ENCODE measurements around the gene NANOS1. TPM values are rescaled to one million over a fixed set of nuclear protein-coding genes. Genes with fewer than 3 reads are reported as not detected.

NANOS1 gene
- total RNA-seq, 1 experiment from 2014 or later: 18.0 TPM

DNA sequence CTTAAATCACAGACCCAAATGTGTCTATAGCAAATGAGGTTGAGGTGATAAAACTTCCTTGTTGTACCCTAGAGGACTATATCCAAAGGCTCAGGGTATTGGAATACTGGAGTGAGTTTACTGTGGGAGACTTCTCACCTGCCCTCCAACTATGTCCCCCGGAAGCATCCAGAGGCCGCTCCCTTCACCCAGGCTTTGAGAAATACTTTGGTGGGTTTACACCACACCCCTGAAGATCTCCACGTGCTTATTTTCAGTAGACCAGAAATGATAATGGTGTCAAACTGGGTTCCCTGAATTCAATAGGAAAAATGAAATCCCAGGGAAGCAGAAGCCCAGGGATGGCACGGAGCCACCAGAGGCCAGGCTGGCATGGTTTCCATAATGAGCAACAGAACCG is 31.3 kb upstream of the NANOS1 start:
- intact Hi-C loops (cut with micrococcal nuclease; ENCODE audit: unreplicated experiment) (no loop called here), in situ Hi-C loops (cut with HindIII; ENCODE audit: low pct_unique_long_range_greater_than_20kb, low sequenced_read_pairs) (no loop called here)
- Histone ChIP-seq H3K36me3 (ENCODE audit: control insufficient read depth, insufficient read depth, low read length) (no peaks in the 10 kb centered on the region), H3K27ac (ENCODE audit: low read length) (no peak overlapping the region), H3K9me3 (ENCODE audit: control insufficient read depth, insufficient read depth, low read depth, low read length) (no peaks in the 10 kb centered on the region), H3K4me3 (ENCODE audit: low read depth in 2 of 2, low read length in 2 of 2) (no peak overlapping the region), H3K4me1 (ENCODE audit: control insufficient read depth, insufficient read depth, low read length) (no peaks in the 10 kb centered on the region; the same call in 1 of the 2 replicates), H3K27me3 (ENCODE audit: control insufficient read depth, insufficient read depth, low read length) (no peaks in the 10 kb centered on the region)
- ATAC-seq (no peak), DNase-seq (ENCODE audit: low read depth, low spot score) (no peak)
- POLR2A ChIA-PET: interaction anchor here (0.5 kb wide), 1 partner anchor 220 kb away, joined by 3 read pairs; no protein-coding TSS in a partner anchor
- TF ChIP-seq POLR2AphosphoS5 (IDR thresholded peaks at IDR 0.05; ENCODE audit: low read depth, low read length) (no peak), TCF7L2 (IDR thresholded peaks at IDR 0.05; ENCODE audit: low read depth, low read length) (no peak), SIN3A (IDR thresholded peaks at IDR 0.05; ENCODE audit: borderline replicate concordance, insufficient read depth, low read depth, low read length) (no peak)
- TF ChIP-seq, protein P1, sequence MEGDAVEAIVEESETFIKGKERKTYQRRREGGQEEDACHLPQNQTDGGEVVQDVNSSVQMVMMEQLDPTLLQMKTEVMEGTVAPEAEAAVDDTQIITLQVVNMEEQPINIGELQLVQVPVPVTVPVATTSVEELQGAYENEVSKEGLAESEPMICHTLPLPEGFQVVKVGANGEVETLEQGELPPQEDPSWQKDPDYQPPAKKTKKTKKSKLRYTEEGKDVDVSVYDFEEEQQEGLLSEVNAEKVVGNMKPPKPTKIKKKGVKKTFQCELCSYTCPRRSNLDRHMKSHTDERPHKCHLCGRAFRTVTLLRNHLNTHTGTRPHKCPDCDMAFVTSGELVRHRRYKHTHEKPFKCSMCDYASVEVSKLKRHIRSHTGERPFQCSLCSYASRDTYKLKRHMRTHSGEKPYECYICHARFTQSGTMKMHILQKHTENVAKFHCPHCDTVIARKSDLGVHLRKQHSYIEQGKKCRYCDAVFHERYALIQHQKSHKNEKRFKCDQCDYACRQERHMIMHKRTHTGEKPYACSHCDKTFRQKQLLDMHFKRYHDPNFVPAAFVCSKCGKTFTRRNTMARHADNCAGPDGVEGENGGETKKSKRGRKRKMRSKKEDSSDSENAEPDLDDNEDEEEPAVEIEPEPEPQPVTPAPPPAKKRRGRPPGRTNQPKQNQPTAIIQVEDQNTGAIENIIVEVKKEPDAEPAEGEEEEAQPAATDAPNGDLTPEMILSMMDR (IDR thresholded peaks at IDR 0.05): no peak
- TF ChIP-seq, protein P2, sequence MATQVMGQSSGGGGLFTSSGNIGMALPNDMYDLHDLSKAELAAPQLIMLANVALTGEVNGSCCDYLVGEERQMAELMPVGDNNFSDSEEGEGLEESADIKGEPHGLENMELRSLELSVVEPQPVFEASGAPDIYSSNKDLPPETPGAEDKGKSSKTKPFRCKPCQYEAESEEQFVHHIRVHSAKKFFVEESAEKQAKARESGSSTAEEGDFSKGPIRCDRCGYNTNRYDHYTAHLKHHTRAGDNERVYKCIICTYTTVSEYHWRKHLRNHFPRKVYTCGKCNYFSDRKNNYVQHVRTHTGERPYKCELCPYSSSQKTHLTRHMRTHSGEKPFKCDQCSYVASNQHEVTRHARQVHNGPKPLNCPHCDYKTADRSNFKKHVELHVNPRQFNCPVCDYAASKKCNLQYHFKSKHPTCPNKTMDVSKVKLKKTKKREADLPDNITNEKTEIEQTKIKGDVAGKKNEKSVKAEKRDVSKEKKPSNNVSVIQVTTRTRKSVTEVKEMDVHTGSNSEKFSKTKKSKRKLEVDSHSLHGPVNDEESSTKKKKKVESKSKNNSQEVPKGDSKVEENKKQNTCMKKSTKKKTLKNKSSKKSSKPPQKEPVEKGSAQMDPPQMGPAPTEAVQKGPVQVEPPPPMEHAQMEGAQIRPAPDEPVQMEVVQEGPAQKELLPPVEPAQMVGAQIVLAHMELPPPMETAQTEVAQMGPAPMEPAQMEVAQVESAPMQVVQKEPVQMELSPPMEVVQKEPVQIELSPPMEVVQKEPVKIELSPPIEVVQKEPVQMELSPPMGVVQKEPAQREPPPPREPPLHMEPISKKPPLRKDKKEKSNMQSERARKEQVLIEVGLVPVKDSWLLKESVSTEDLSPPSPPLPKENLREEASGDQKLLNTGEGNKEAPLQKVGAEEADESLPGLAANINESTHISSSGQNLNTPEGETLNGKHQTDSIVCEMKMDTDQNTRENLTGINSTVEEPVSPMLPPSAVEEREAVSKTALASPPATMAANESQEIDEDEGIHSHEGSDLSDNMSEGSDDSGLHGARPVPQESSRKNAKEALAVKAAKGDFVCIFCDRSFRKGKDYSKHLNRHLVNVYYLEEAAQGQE (IDR thresholded peaks at IDR 0.05; ENCODE audit: insufficient read depth in 1 of 2, low read depth in 2 of 2, low read length in 1 of 2): no peak
- no TSS peak for BruUV-seq (replicated peaks)
- CTCF ChIA-PET: no interaction called here

GRCh38 chr10:119001717-119002500 is 27.6 kb upstream of the NANOS1 start:
- ChIA-PET CTCF (interaction anchor here (0.6 kb wide), 1 partner anchor 12 kb away, joined by 3 read pairs; no protein-coding TSS in a partner anchor), POLR2A (no interaction called here)
- in situ Hi-C loops (cut with HindIII; ENCODE audit: low pct_unique_long_range_greater_than_20kb, low sequenced_read_pairs) (no loop called here), intact Hi-C loops (cut with micrococcal nuclease; ENCODE audit: unreplicated experiment) (loop anchor here (10.0 kb wide), 1 partner anchor 137 kb away; no protein-coding TSS in a partner anchor)
- TF ChIP-seq SIN3A (IDR thresholded peaks at IDR 0.05; ENCODE audit: borderline replicate concordance, insufficient read depth, low read depth, low read length): no peak
- TF ChIP-seq TCF7L2 (IDR thresholded peaks at IDR 0.05; ENCODE audit: low read depth, low read length): no peak
- no peak for TF ChIP-seq POLR2AphosphoS5 (IDR thresholded peaks at IDR 0.05; ENCODE audit: low read depth, low read length)
- TF ChIP-seq, protein P1 (IDR thresholded peaks at IDR 0.05): no peak
- TF ChIP-seq, protein P2 (IDR thresholded peaks at IDR 0.05; ENCODE audit: insufficient read depth in 1 of 2, low read depth in 2 of 2, low read length in 1 of 2): no peak
- no peak overlapping the region; the same call in 1 of the 2 replicates for H3K27ac ChIP-seq (ENCODE audit: low read length)
- H3K9me3 ChIP-seq (ENCODE audit: control insufficient read depth, insufficient read depth, low read depth, low read length): no peaks in the 10 kb centered on the region
- peaks cover 18% of the 10 kb centered on the region for H3K4me1 ChIP-seq (ENCODE audit: control insufficient read depth, insufficient read depth, low read length)
- ATAC-seq: no peak
- H3K4me3 ChIP-seq (ENCODE audit: low read depth in 2 of 2, low read length in 2 of 2): no peak overlapping the region
- no TSS peak for BruUV-seq (replicated peaks)
- DNase-seq (ENCODE audit: low read depth, low spot score): no peak
- no peaks in the 10 kb centered on the region for H3K27me3 ChIP-seq (ENCODE audit: control insufficient read depth, insufficient read depth, low read length)
- no peaks in the 10 kb centered on the region for H3K36me3 ChIP-seq (ENCODE audit: control insufficient read depth, insufficient read depth, low read length)
